KMS-11 (cell line): ENCODE results near the gene C1orf21.

Experiments used
- H2AFZ ChIP-seq: fragments of 200-600 bp; sonication (generic); 2 replicates; pipeline ENCODE4 v1.6.1; 2016; ENCODE audit warnings: antibody characterized with exemption, mixed run types, low read depth
- H3K27ac ChIP-seq: fragments of 200-600 bp; sonication (generic); 2 replicates; pipeline ENCODE4 v1.6.1; 2016; ENCODE audit warnings: mild to moderate bottlenecking, mixed run types
- H3K27me3 ChIP-seq: fragments of 200-600 bp; sonication (generic); 2 replicates; pipeline ENCODE4 v1.6.1; 2017; ENCODE audit warnings: mild to moderate bottlenecking, low read depth, mixed run types, moderate library complexity; ENCODE audit not compliant: insufficient read depth
- H3K36me3 ChIP-seq: fragments of 200-600 bp; sonication (generic); 2 replicates; pipeline ENCODE4 v1.6.1; 2017; ENCODE audit warnings: mild to moderate bottlenecking, mixed run types; ENCODE audit not compliant: insufficient read depth
- H3K4me1 ChIP-seq: fragments of 200-600 bp; sonication (generic); 2 replicates; pipeline ENCODE4 v1.6.1; 2016; ENCODE audit warnings: mild to moderate bottlenecking, low read depth, mixed run types; ENCODE audit not compliant: poor library complexity, severe bottlenecking
- H3K4me2 ChIP-seq: fragments of 200-600 bp; sonication (generic); 2 replicates; pipeline ENCODE4 v1.7.0; 2016; ENCODE audit warnings: mild to moderate bottlenecking, mixed run types
- H3K4me3 ChIP-seq: fragments of 200-600 bp; sonication (generic); IDR thresholded peaks from 2 replicates; pipeline ENCODE4 v1.6.1; 2017; ENCODE audit warnings: low read depth, low read length, mixed read lengths; ENCODE audit not compliant: insufficient read depth
- H3K79me2 ChIP-seq: fragments of 200-600 bp; sonication (generic); 2 replicates; pipeline ENCODE4 v1.6.1; 2016; ENCODE audit warnings: low read depth, mixed run types; ENCODE audit not compliant: insufficient read depth
- H3K9ac ChIP-seq: fragments of 200-600 bp; sonication (generic); 2 replicates; pipeline ENCODE4 v1.6.1; 2016; ENCODE audit warnings: mild to moderate bottlenecking, mixed run types
- H4K20me1 ChIP-seq: fragments of 200-600 bp; sonication (generic); 2 replicates; pipeline ENCODE4 v1.6.1; 2016; ENCODE audit warnings: mild to moderate bottlenecking, mixed run types; ENCODE audit not compliant: insufficient read depth
- TF ChIP-seq, protein P1 (sequence below): fragments of 200-600 bp; sonication (generic); conservative IDR thresholded peaks from 2 replicates; pipeline ENCODE4 v1.6.1; 2017; ENCODE audit warnings: low read depth, mild to moderate bottlenecking, antibody characterized with exemption, low read length, moderate library complexity, mixed read lengths

The C1orf21 gene

DNA sequence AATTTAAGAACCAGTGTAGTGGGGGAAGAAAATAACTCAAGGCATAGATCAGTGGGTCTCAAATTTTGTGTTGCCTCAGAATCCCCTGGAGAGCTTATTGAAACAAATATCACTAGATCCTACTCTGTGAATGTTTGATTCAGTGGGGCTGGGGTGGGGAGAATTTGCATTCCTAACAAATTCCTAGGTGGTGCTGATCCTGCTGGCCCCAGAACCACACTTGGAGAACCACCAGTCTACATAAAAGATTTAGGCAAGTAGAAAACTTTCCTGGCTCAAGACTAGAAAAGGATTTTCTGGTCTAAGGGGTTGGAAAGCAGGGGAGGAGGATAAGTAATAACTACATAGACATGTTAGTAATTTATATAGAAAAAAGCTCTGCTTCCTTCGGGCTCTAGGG, 34.1 kb upstream of the C1orf21 start:
- H3K9ac ChIP-seq: no peak overlapping the region
- no peaks in the 10 kb centered on the region for H3K4me1 ChIP-seq
- H3K79me2 ChIP-seq: no peaks in the 10 kb centered on the region
- no peak overlapping the region for H3K4me2 ChIP-seq
- H3K27ac ChIP-seq: no peak overlapping the region
- no peaks in the 10 kb centered on the region for H4K20me1 ChIP-seq
- no peaks in the 10 kb centered on the region for H3K27me3 ChIP-seq
- H3K36me3 ChIP-seq: no peaks in the 10 kb centered on the region
- no peak overlapping the region for H2AFZ ChIP-seq
- H3K4me3 ChIP-seq: no peak overlapping the region
- TF ChIP-seq, protein P1, sequence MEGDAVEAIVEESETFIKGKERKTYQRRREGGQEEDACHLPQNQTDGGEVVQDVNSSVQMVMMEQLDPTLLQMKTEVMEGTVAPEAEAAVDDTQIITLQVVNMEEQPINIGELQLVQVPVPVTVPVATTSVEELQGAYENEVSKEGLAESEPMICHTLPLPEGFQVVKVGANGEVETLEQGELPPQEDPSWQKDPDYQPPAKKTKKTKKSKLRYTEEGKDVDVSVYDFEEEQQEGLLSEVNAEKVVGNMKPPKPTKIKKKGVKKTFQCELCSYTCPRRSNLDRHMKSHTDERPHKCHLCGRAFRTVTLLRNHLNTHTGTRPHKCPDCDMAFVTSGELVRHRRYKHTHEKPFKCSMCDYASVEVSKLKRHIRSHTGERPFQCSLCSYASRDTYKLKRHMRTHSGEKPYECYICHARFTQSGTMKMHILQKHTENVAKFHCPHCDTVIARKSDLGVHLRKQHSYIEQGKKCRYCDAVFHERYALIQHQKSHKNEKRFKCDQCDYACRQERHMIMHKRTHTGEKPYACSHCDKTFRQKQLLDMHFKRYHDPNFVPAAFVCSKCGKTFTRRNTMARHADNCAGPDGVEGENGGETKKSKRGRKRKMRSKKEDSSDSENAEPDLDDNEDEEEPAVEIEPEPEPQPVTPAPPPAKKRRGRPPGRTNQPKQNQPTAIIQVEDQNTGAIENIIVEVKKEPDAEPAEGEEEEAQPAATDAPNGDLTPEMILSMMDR: no peak

DNA sequence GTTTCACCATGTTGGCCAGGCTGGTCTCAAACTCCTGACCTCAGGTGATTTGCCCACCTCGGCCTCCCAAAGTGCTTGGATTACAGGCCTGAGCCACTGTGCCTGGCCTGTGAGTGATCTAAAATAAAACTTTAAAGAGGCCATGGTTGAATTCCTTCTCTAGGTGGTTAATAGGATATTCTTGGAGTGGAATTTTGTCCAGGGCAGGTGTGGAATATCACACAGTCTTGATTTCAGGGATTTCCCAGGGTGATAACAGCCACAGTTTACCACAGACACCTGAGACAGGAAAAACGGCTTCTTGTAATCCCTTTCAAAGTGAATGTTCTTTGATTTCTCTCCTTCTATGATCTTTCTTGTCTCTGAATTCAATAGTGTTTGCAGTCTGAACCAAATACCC, 32.1 kb upstream of the C1orf21 start:
- TF ChIP-seq, protein P1: no peak
- Histone ChIP-seq H3K27ac (no peak overlapping the region), H3K4me2 (no peak overlapping the region), H3K79me2 (no peaks in the 10 kb centered on the region), H3K4me1 (peaks cover 9% of the 10 kb centered on the region), H4K20me1 (no peaks in the 10 kb centered on the region), H3K36me3 (no peaks in the 10 kb centered on the region), H3K4me3 (no peak overlapping the region), H3K9ac (no peak overlapping the region), H2AFZ (no peak overlapping the region), H3K27me3 (no peaks in the 10 kb centered on the region)

DNA sequence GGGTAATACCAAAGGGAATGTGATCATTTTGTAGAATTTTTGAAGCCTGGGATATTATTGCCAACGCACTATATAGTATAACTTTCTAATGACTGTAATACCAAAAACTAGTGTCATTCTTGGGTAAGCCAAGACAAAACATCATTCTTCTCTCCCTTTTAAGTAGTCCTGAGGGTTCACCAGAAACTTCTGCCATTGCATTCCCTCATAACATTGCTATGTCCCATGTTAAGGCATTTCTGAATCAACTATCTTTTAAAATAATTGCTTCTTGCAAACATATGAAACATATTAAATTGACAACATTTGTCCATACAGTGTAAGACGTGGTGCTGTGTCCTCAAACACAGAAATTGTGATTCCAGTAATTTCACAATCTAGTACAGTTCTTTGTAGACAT, 29.9 kb upstream of the C1orf21 start:
- no peak overlapping the region for H3K4me2 ChIP-seq
- H3K4me3 ChIP-seq: no peak overlapping the region
- peaks cover 22% of the 10 kb centered on the region for H3K4me1 ChIP-seq
- H3K27me3 ChIP-seq: no peaks in the 10 kb centered on the region
- H3K9ac ChIP-seq: no peak overlapping the region
- no peak overlapping the region for H2AFZ ChIP-seq
- H4K20me1 ChIP-seq: no peaks in the 10 kb centered on the region
- H3K27ac ChIP-seq: no peak overlapping the region
- no peaks in the 10 kb centered on the region for H3K79me2 ChIP-seq
- no peaks in the 10 kb centered on the region for H3K36me3 ChIP-seq
- TF ChIP-seq, protein P1: no peak

DNA sequence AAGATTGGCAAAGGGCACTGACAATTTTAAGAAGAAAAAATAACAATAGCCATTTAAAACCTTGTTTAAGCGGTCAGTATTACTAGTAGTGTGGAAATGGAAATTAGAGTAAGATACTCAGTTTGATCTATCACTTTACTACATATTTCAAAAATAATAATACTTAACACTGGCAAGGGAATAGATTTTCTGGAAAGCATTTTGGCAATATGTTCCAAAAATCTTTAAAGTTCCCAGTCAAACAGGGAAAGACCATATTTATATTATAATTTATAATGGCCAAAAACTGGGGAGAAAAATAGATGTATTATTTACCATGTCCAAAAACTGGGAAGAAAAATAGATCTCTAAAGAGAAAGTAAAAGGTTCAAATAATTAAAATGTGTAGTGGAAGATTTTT, 28.6 kb upstream of the C1orf21 start:
- H3K9ac ChIP-seq: no peak overlapping the region

More for the DNA sequence above, 28.6 kb upstream of the C1orf21 start:
- H3K4me3 ChIP-seq: no peak overlapping the region
- H3K79me2 ChIP-seq: no peaks in the 10 kb centered on the region
- H3K27ac ChIP-seq: no peak overlapping the region
- no peaks in the 10 kb centered on the region for H3K27me3 ChIP-seq
- no peaks in the 10 kb centered on the region for H3K36me3 ChIP-seq
- no peak overlapping the region for H2AFZ ChIP-seq
- TF ChIP-seq, protein P1: no peak
- no peak overlapping the region for H3K4me2 ChIP-seq
- peaks cover 22% of the 10 kb centered on the region for H3K4me1 ChIP-seq
- H4K20me1 ChIP-seq: no peaks in the 10 kb centered on the region
